Measurements from ENCODE around the gene PPP2R3B.

PPP2R3B gene

DNA sequence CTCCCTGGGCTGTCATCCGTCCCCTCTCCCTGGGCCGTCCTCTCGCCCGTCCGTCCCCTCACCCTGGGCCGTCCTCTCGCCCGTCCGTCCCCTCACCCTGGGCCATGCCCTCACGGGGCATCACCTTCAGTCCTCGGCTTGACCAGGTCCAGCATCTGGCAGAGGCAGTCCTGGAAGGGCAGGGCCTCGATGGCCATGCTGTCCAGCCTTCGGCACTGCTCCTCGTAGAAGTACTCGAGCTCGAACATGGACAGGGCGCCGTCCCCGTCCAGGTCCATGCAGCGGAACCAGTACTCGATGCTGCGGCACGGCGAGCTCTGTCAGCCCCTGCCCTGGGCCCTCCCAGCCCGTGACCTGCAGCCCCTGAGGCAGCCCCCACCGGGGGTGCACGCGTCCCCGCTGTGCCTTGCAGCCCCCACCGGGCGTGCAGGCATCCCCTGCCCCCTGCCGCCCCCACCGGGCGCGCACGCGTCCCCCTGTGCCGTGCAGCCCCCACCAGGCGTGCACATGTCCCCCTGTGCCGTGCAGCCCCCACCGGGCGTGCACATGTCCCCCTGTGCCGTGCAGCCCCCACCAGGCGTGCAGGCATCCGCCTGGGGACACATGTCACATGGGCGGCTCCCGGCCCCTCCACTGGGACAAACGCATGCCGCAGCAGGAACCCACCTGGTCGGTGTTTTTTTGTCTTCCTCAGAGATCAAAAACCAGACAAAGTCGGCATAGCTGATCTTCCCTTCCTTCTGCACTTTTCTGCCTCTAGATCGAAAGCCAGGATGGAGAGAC is 45.9 kb downstream of the PPP2R3B start:
- no peak for DNase-seq
- Mint-ChIP-seq H3K36me3 (ENCODE audit: low read depth) (peaks cover 62% of the 10 kb centered on the region), H3K9me3 (peaks cover 38% of the 10 kb centered on the region), H3K27ac (no peak overlapping the region), H3K4me1 (no peaks in the 10 kb centered on the region), H3K4me3 (no peak overlapping the region), H3K27me3 (ENCODE audit: low read depth, poor library complexity) (peaks cover 3% of the 10 kb centered on the region)
- TF ChIP-seq CTCF (IDR thresholded peaks at IDR 0.05), result no peak

DNA sequence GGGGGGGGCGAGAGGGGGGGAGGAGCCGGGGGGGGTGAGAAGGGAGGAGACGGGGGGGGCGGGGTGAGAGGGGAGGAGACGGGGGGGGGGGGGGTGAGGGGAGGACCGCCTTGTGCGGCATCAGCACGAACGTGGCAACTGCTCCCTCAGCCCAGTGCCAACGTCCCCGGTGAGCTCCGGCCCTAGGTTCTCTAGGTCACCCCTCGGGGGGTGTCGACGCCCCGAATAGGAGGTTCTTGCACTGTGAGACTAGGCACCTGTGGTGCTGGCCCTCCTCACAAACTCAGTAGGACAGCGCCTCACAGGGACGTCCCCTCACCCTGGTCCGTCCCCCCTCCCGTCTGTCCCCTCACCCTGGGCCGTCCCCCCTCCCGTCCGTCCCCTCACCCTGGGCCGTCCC is 46.6 kb downstream of the PPP2R3B start:
- H3K9me3 Mint-ChIP-seq, result peaks cover 45% of the 10 kb centered on the region
- H3K27me3 Mint-ChIP-seq (ENCODE audit: low read depth, poor library complexity), result peaks cover 5% of the 10 kb centered on the region
- H3K27ac Mint-ChIP-seq, result no peak overlapping the region
- no peak for DNase-seq
- H3K36me3 Mint-ChIP-seq (ENCODE audit: low read depth), result peaks cover 65% of the 10 kb centered on the region
- no peak for TF ChIP-seq CTCF (IDR thresholded peaks at IDR 0.05)
- no peaks in the 10 kb centered on the region for H3K4me1 Mint-ChIP-seq
- no peak overlapping the region for H3K4me3 Mint-ChIP-seq

- Mint-ChIP-seq H3K27ac (no peak overlapping the region), H3K4me3 (no peak overlapping the region), H3K9me3 (peaks cover 41% of the 10 kb centered on the region), H3K27me3 (ENCODE audit: low read depth, poor library complexity) (peaks cover 5% of the 10 kb centered on the region), H3K4me1 (no peaks in the 10 kb centered on the region), H3K36me3 (ENCODE audit: low read depth) (peaks cover 62% of the 10 kb centered on the region)
- TF ChIP-seq CTCF (IDR thresholded peaks at IDR 0.05), result no peak
- DNase-seq, result no peak
Observed at GRCh38 chrX:338836-339400, 47.8 kb downstream of the PPP2R3B start.

GRCh38 chrX:338281-338835 is 48.3 kb downstream of the PPP2R3B start:
- H3K4me1 Mint-ChIP-seq, result no peaks in the 10 kb centered on the region
- H3K9me3 Mint-ChIP-seq, result peaks cover 41% of the 10 kb centered on the region
- no peak for TF ChIP-seq CTCF (IDR thresholded peaks at IDR 0.05)
- H3K27ac Mint-ChIP-seq, result no peak overlapping the region
- no peak for DNase-seq
- H3K36me3 Mint-ChIP-seq (ENCODE audit: low read depth), result peaks cover 62% of the 10 kb centered on the region
- H3K27me3 Mint-ChIP-seq (ENCODE audit: low read depth, poor library complexity), result peaks cover 5% of the 10 kb centered on the region
- no peak overlapping the region for H3K4me3 Mint-ChIP-seq

DNA sequence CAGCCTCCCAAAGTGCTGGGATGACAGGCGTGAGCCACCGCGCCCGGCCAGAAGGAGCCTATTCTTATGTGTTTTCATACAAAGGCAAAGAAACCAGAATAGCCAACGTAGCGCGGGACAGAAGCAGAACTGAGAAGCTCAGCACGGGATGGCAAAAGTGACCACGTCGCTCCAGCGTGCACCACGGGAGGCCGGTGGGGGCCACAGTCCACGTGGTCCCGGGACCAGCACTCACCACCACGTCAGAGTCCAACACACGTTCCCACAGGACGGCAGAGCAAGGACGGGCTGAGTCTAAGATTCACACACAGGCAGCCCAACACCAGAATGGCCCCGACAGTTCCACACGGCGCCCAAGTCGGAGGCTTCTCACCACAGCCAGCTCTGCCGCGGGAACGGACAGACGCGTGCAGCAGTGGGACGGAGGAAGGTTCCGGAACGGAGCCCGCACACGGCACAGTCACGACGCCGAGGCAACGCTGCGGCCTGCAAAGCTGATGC is 49.3 kb downstream of the PPP2R3B start:
- Mint-ChIP-seq H3K9me3 (peaks cover 41% of the 10 kb centered on the region), H3K27me3 (ENCODE audit: low read depth, poor library complexity) (peaks cover 5% of the 10 kb centered on the region), H3K4me1 (no peaks in the 10 kb centered on the region), H3K4me3 (no peak overlapping the region), H3K36me3 (ENCODE audit: low read depth) (peaks cover 62% of the 10 kb centered on the region), H3K27ac (no peak overlapping the region)
- TF ChIP-seq CTCF (IDR thresholded peaks at IDR 0.05), result no peak
- DNase-seq, result no peak

Measured in nephron progenitor cell (in vitro differentiated cells).